GM12873 (cell line): ENCODE measurements around the gene EVA1C.

ENCODE experiments used
- CTCF ChIP-seq: IDR thresholded peaks from 2 replicates; pipeline ENCODE4 v1.5.1; 2012; ENCODE audit warnings: low read depth, mild to moderate bottlenecking, moderate library complexity, low read length, control low read depth; ENCODE audit not compliant: insufficient read depth; ENCODE audit errors: missing control alignments

Gene EVA1C

GRCh38 chr21:32426592-32427051, 14.1 kb downstream of the EVA1C start:
- no peak for TF ChIP-seq CTCF

- no peak for TF ChIP-seq CTCF
Measured at GRCh38 chr21:32427958-32428623, 15.6 kb downstream of the EVA1C start.

GRCh38 chr21:32437729-32438128, 25.2 kb downstream of the EVA1C start:
- TF ChIP-seq CTCF, result no peak

GRCh38 chr21:32442566-32443318, 30.2 kb downstream of the EVA1C start:
- no peak for TF ChIP-seq CTCF

- TF ChIP-seq CTCF, result no peak
Measured at GRCh38 chr21:32445101-32445500, 32.6 kb downstream of the EVA1C start.

GRCh38 chr21:32447224-32447623, 34.7 kb downstream of the EVA1C start:
- no peak for TF ChIP-seq CTCF

- TF ChIP-seq CTCF, result no peak
Measured at GRCh38 chr21:32448803-32449594, 36.5 kb downstream of the EVA1C start.
